Measurements from ENCODE around the gene WDR86. TPM values are rescaled to one million over a fixed set of nuclear protein-coding genes. Genes with fewer than 3 reads are reported as not detected.
A peak's percentile ranks its signal among the peaks of the same experiment; 100 is the strongest.

WDR86 gene
- total and polyA plus RNA-seq, 2 of the 4 experiments (the other 2 are of a cell fraction), result not detected

- peak overlapping the region; percentile 92 for H3K4ac ChIP-seq (ENCODE audit: low read depth, low read length)
- DNase-seq (peak; percentile 7), ATAC-seq (ENCODE audit: low read depth) (no peak)
- intact Hi-C loops (cut with micrococcal nuclease) (loop anchor here (5.0 kb wide), 1 partner anchor 62 kb away; no protein-coding TSS in a partner anchor), dilution Hi-C loops (cut with HindIII; ENCODE audit: low sequenced_read_pairs, unreplicated experiment) (no loop called here), in situ Hi-C loops (cut with MboI; ENCODE audit: low sequenced_read_pairs) (no loop called here)
- H3K9ac ChIP-seq (ENCODE audit: low read depth, low read length), result no peak overlapping the region
- H2AK5ac ChIP-seq (ENCODE audit: low read depth, low read length), result 0 out of 2 replicates have a peak overlapping the region, but pooled peaks have one; percentile 54
- no peak overlapping the region for H2BK5ac ChIP-seq (ENCODE audit: low read depth, low read length, poor library complexity, severe bottlenecking)
- H2AFZ ChIP-seq (replicated peaks; ENCODE audit: low read length, poor library complexity), result peak overlapping the region; percentile 17
- no peaks in the 10 kb centered on the region for H3K27me3 ChIP-seq (ENCODE audit: control insufficient read depth, insufficient read depth, low read length)
- TF ChIP-seq USF2 (IDR thresholded peaks at IDR 0.05; ENCODE audit: low read depth, low read length) (no peak), MAZ (IDR thresholded peaks at IDR 0.05; ENCODE audit: borderline replicate concordance, low read depth, low read length) (no peak; the same call in 1 of the 2 replicates), BHLHE40 (IDR thresholded peaks at IDR 0.05; ENCODE audit: low read depth, low read length) (peak; percentile 74), CEBPB (IDR thresholded peaks at IDR 0.05; ENCODE audit: low read depth, low read length) (no peak)
- no peak overlapping the region for H3K4me2 ChIP-seq (ENCODE audit: low read depth, low read length)
- H2BK15ac ChIP-seq (ENCODE audit: low read depth, low read length), result peak overlapping the region; percentile 31; the same call in 2 of the 3 replicates
- no peak overlapping the region for H3K56ac ChIP-seq (ENCODE audit: extremely low read depth, insufficient read depth, low read length)
- no CpG with 5 or more reads among the region's 10 CpGs for WGBS, 2 experiments (ENCODE audit: extremely low coverage in 2 of 2, insufficient read length in 1 of 2)
- H2AK9ac ChIP-seq (replicated peaks; ENCODE audit: low read depth, low read length, poor library complexity), result no peak overlapping the region
- POLR2A ChIA-PET (ENCODE audit: unreplicated experiment), result no interaction called here
- no peaks in the 10 kb centered on the region; a peak in 1 of 4 replicates for H3K79me1 ChIP-seq (ENCODE audit: low read depth in 1 of 2, low read length in 2 of 2)
- H3K14ac ChIP-seq (replicated peaks; ENCODE audit: low read depth, low read length), result peak overlapping the region; percentile 38; the same call in 1 of the 2 replicates
- no peaks in the 10 kb centered on the region for H3K9me3 ChIP-seq (ENCODE audit: control insufficient read depth, insufficient read depth, low read length)
- CTCF ChIA-PET, result no interaction called here
- peaks cover 36% of the 10 kb centered on the region for H3K4me1 ChIP-seq (ENCODE audit: control insufficient read depth, insufficient read depth, low read length)
- peaks cover 13% of the 10 kb centered on the region for H3K9me1 ChIP-seq (ENCODE audit: insufficient read depth, low read length)
- no peak overlapping the region; the same call in 1 of the 2 replicates for H3K18ac ChIP-seq (ENCODE audit: low read depth, low read length)
- peak overlapping the region; percentile 84; the same call in 1 of the 2 replicates for H4K91ac ChIP-seq (ENCODE audit: insufficient read depth, low read depth, low read length)
- no TSS peak for BruUV-seq (replicated peaks)
- no peak overlapping the region; a peak in 1 of 4 replicates for H4K8ac ChIP-seq (ENCODE audit: low read depth in 2 of 2, low read length in 2 of 2)
- no peak overlapping the region for H4K5ac ChIP-seq (ENCODE audit: low read depth, low read length)
- H3K4me3 ChIP-seq (ENCODE audit: insufficient read depth, low read depth, low read length), result no peak overlapping the region
- H2BK120ac ChIP-seq (ENCODE audit: low read depth, low read length), result peak overlapping the region; percentile 95; the same call in 1 of the 2 replicates
- peaks cover 5% of the 10 kb centered on the region; the same call in 1 of the 2 replicates for H4K20me1 ChIP-seq (ENCODE audit: insufficient read depth, low read length)
- H2BK20ac ChIP-seq (ENCODE audit: low read depth, low read length), result peak overlapping the region; percentile 36
- no peak overlapping the region for H3K23ac ChIP-seq (ENCODE audit: low read depth, low read length)
- H3K36me3 ChIP-seq (ENCODE audit: control insufficient read depth, insufficient read depth, low read length), result no peaks in the 10 kb centered on the region
- H3K27ac ChIP-seq (ENCODE audit: insufficient read depth, low read length), result no peak overlapping the region
Measured at GRCh38 chr7:151429560-151430331, 19.9 kb upstream of the WDR86 start.
